Measurements from ENCODE around the gene RPL11. TPM values are rescaled to one million over a fixed set of nuclear protein-coding genes. Genes with fewer than 3 reads are reported as not detected.
A peak's percentile ranks its signal among the peaks of the same experiment; 100 is the strongest.
"Not testable (repeated sequence)": the region's sequence is repeated elsewhere in the genome, so short reads cannot be mapped to it uniquely, and the experiment has no call there.

The RPL11 gene
- total RNA-seq, 1 donor from 2014 or later: 657 TPM

GRCh38 chr1:23727362-23727811 is 35.8 kb downstream of the RPL11 start:
- Mint-ChIP-seq H3K4me3 (ENCODE audit: unreplicated experiment) (no peak overlapping the region), H3K27me3 (ENCODE audit: unreplicated experiment) (peaks cover 6% of the 10 kb centered on the region), H3K9me3 (ENCODE audit: unreplicated experiment) (no peaks in the 10 kb centered on the region), H3K36me3 (ENCODE audit: unreplicated experiment) (no peaks in the 10 kb centered on the region), H3K4me1 (ENCODE audit: low read depth, unreplicated experiment) (peaks cover 5% of the 10 kb centered on the region), H3K27ac (ENCODE audit: unreplicated experiment) (no peak overlapping the region)
- DNase-seq: no peak
- TF ChIP-seq, protein P1, sequence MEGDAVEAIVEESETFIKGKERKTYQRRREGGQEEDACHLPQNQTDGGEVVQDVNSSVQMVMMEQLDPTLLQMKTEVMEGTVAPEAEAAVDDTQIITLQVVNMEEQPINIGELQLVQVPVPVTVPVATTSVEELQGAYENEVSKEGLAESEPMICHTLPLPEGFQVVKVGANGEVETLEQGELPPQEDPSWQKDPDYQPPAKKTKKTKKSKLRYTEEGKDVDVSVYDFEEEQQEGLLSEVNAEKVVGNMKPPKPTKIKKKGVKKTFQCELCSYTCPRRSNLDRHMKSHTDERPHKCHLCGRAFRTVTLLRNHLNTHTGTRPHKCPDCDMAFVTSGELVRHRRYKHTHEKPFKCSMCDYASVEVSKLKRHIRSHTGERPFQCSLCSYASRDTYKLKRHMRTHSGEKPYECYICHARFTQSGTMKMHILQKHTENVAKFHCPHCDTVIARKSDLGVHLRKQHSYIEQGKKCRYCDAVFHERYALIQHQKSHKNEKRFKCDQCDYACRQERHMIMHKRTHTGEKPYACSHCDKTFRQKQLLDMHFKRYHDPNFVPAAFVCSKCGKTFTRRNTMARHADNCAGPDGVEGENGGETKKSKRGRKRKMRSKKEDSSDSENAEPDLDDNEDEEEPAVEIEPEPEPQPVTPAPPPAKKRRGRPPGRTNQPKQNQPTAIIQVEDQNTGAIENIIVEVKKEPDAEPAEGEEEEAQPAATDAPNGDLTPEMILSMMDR (IDR thresholded peaks at IDR 0.05; ENCODE audit: partially characterized antibody, unreplicated experiment): no peak

GRCh38 chr1:23732363-23733224 is 41.0 kb downstream of the RPL11 start:
- H3K4me3 Mint-ChIP-seq (ENCODE audit: unreplicated experiment): no peak overlapping the region
- DNase-seq: no peak
- peaks cover 4% of the 10 kb centered on the region for H3K27me3 Mint-ChIP-seq (ENCODE audit: unreplicated experiment)
- TF ChIP-seq, protein P1 (IDR thresholded peaks at IDR 0.05; ENCODE audit: partially characterized antibody, unreplicated experiment): no peak
- peaks cover 2% of the 10 kb centered on the region for H3K9me3 Mint-ChIP-seq (ENCODE audit: unreplicated experiment)
- H3K27ac Mint-ChIP-seq (ENCODE audit: unreplicated experiment): no peak overlapping the region
- peaks cover 2% of the 10 kb centered on the region for H3K4me1 Mint-ChIP-seq (ENCODE audit: low read depth, unreplicated experiment)
- no peaks in the 10 kb centered on the region for H3K36me3 Mint-ChIP-seq (ENCODE audit: unreplicated experiment)

- H3K4me1 Mint-ChIP-seq (ENCODE audit: low read depth, unreplicated experiment); H3K27ac Mint-ChIP-seq (ENCODE audit: unreplicated experiment); H3K9me3 Mint-ChIP-seq (ENCODE audit: unreplicated experiment); H3K4me3 Mint-ChIP-seq (ENCODE audit: unreplicated experiment); H3K36me3 Mint-ChIP-seq (ENCODE audit: unreplicated experiment); H3K27me3 Mint-ChIP-seq (ENCODE audit: unreplicated experiment); DNase-seq: not testable (repeated sequence)
Observed at GRCh38 chr1:23733281-23733680, 41.7 kb downstream of the RPL11 start.

DNA sequence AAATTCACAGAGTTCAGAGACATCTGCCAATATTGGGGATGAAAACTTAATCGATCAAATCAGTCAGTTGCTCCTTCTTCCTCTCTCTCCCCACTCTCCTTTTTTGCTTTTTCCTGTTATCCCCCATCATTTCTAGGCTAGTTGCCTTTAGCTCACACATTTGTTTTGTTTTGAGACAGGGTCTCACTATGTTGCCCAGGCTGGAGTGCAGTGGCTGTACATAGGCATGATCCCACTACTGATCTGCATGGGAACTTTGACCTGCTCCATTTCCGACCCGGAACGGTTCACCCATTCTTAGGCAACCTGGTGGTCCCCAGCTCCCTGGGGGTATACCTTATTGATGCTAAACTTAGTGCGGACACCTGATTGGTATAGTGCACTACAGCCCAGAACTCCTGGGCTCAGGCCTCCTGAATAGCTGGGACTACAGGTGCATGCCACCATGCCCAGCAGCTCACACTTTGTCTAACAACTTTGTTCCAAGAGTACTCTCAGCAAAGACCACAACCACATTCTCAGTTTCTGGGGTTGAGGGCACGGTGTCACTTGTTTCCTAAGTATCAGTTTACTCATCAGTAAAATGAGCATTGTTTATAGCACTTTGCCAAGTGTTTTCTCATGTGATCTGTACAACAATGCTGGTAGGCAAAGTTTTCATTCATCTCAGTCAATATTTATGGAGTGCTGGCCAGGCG is 45.0 kb downstream of the RPL11 start:
- Mint-ChIP-seq H3K36me3 (ENCODE audit: unreplicated experiment) (no peaks in the 10 kb centered on the region), H3K4me3 (ENCODE audit: unreplicated experiment) (no peak overlapping the region), H3K4me1 (ENCODE audit: low read depth, unreplicated experiment) (no peaks in the 10 kb centered on the region), H3K27ac (ENCODE audit: unreplicated experiment) (no peak overlapping the region), H3K27me3 (ENCODE audit: unreplicated experiment) (no peaks in the 10 kb centered on the region), H3K9me3 (ENCODE audit: unreplicated experiment) (peaks cover 2% of the 10 kb centered on the region)
- DNase-seq: no peak
- TF ChIP-seq, protein P1 (IDR thresholded peaks at IDR 0.05; ENCODE audit: partially characterized antibody, unreplicated experiment): no peak

GRCh38 chr1:23741609-23742008 is 50.0 kb downstream of the RPL11 start:
- Mint-ChIP-seq H3K27ac (ENCODE audit: unreplicated experiment) (no peak overlapping the region), H3K4me1 (ENCODE audit: low read depth, unreplicated experiment) (peaks cover 9% of the 10 kb centered on the region), H3K36me3 (ENCODE audit: unreplicated experiment) (no peaks in the 10 kb centered on the region), H3K4me3 (ENCODE audit: unreplicated experiment) (peak overlapping the region; percentile 83), H3K27me3 (ENCODE audit: unreplicated experiment) (peaks cover 4% of the 10 kb centered on the region), H3K9me3 (ENCODE audit: unreplicated experiment) (peaks cover 10% of the 10 kb centered on the region)
- TF ChIP-seq, protein P1 (IDR thresholded peaks at IDR 0.05; ENCODE audit: partially characterized antibody, unreplicated experiment): no peak
- no peak for DNase-seq
